Smooth muscle cell of the umbilical artery (primary cell): ENCODE data around the gene RNU2-1. TPM values are rescaled to one million over a fixed set of nuclear protein-coding genes. Genes with fewer than 3 reads are reported as not detected.

ENCODE experiments used
- total RNA-seq: library from RNA; depleted of rRNA; stranded (reverse); fragments of >200 nt; gene quantifications from 2 replicates; pipeline ENCODE4 v1.2.3, GENCODE V29; 2014

The RNU2-1 gene
- not detected in 2 replicates for total RNA-seq

DNA sequence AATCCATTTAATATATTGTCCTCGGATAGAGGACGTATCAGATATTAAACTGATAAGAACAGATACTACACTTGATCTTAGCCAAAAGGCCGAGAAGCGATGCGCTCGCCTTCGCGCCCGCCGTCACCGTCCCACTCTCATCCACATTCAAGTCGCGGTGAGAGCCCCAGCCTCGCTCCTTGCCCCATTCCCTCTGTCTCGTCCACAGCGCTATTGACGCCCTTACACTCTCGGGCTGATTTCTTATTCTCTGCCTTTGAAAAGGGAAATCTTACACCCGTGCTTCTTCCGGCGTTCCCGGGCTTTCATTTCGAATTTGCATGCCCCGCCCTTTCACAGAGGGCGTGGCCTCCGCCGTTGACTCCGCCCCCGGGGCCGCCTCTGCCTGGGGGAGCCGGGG lies at the start of gene RNU2-1:
Gene RNU2-1 (minus strand): TSS at position 101 of the 400 bp plus-strand sequence.

DNA sequence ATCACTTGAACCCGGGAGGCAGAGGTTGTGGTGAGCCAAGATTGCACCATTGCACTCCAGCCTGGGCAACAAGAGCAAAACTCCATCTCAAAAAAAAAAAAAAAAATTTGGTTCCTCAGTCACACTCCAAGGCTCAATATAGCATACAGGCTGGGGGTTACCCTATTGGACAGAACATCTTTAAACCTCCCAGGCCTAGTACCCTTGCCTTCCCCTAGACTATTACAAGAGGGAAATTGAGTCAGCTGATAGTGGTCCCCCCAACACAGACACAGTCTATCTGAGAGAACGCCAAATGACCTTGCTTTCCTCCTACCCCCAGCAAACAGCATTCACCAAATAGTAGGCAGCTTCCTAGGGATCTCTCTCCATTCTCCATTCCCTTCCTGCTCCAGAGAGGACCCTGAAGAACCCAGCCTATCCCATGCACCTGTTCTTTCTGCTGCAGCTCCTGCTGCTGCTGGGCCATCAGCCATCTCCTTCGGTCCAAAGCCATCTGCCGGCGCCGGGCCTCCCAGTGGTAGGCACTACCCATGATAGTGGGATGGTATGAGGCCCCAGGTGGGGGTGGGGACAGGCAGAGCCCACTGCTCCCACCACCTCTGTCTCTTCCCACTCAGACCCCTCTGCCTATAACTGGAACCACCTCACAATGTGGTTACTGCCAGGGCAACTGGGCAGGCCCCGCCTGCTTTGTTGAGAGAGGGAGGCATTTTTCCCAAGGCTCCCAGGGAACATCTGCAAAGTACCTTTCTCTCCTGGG lies 5.6 kb downstream of the RNU2-1 start, which contains the start of gene CCDC200:
Gene CCDC200 (minus strand): TSS at position 604 of the 763 bp plus-strand sequence. CDS start 69 bp downstream, at position 535.

DNA sequence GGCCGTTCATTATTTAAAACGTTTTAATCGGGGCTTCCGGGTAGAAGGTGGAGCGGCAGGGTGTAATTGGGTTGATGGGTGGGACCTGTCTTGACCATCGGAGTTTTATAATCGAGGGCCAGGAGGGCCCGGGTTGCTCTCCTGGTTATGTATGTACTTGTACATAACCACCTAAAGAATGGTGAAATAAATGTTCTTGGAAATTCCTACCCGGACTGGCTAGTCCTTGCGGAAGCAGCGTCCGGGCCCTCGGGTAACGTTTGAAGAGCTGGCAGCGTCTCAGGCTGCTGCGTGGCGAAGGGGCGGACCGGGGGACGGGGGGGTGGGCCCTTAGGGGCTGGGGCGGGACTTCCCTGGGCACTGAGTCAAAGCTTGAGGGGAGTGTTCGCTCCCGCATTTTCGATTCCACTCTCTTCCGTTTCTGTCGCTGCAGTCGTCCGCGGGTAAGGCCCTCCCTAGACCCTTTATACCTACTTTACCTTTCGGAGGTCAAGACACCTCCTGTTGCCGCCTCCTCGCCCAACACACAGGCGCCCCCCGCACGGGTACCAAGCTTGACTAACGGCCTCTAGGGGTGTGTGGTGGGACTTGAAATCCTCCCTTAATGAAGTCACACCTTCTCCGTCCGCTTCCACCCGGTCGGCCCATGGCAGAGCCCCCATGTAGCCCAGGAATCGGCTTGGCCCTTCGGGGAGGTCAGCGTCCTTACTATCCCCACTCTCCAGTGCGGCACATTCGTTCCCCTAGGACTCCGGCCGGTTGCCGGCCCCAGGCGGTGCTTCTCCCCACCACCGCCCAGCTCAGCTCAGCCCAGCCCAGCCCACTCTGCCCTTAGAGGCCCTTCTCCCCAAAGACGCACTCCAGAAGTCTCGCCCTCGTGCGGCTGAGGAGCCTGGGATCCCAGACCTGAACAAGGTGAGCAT lies 22.0 kb downstream of the RNU2-1 start, which contains the start of gene TMEM106A:
Gene TMEM106A (plus strand): TSS at position 396 of the 923 bp plus-strand sequence. CDS start 1,167 bp downstream, outside the sequence.

Other genes with a start within 250 kb of the RNU2-1 start
- 516 and 1,023 TPM in 2 replicates for gene RPL27, start 235.6 kb downstream of the RNU2-1 start, total RNA-seq
- 6.0 and 13.1 TPM in 2 replicates for gene IFI35, start 227.2 kb downstream of the RNU2-1 start, total RNA-seq
- 116 and 150 TPM in 2 replicates for gene VAT1, start 211.6 kb downstream of the RNU2-1 start, total RNA-seq
- 0.23 and 0.30 TPM in 2 replicates for gene RND2, start 208.7 kb downstream of the RNU2-1 start, total RNA-seq
- 4.2 and 12.5 TPM in 2 replicates for gene BRCA1, start 108.6 kb downstream of the RNU2-1 start, total RNA-seq
- gene NBR1, start 62.8 kb downstream of the RNU2-1 start, total RNA-seq, result 88.8 and 113 TPM in 2 replicates
- gene TMEM106A, start 22.1 kb downstream of the RNU2-1 start, total RNA-seq, result 4.8 and 7.9 TPM in 2 replicates
- gene CCDC200, start 5.4 kb downstream of the RNU2-1 start, total RNA-seq, result not detected in 2 replicates
- 10.4 and 11.2 TPM in 2 replicates for gene ARL4D, start 165.0 kb upstream of the RNU2-1 start, total RNA-seq
- gene DHX8, start 250.0 kb upstream of the RNU2-1 start, total RNA-seq, result 33.0 and 38.9 TPM in 2 replicates